IMR-90 (cell line): ENCODE results near the gene ITGAX. TPM values are rescaled to one million over a fixed set of nuclear protein-coding genes. Genes with fewer than 3 reads are reported as not detected.

Source experiments
- ATAC-seq: fragments of 200-7000 bp; cut with Tn5 transposase; 2 replicates; pipeline ENCODE4 v1.9.1; 2020; ENCODE audit warnings: low read depth, mild to moderate bottlenecking, moderate library complexity
- BruUV-seq: library from RNA; stranded (reverse); fragments of 400-500 nt; replicated peaks from 2 replicates; lab custom pipeline; 2021; lab: Mats Ljungman, UMichigan
- CTCF ChIA-PET: fragments of 300-600 bp; formaldehyde crosslinking; extraction: SDS; loops from one replicate; lab custom pipeline; 2021; ENCODE audit warnings: antibody characterized with exemption; lab: Yijun Ruan, JAX
- POLR2A ChIA-PET: fragments of 300-600 bp; sonication (Branson Sonifier 250); formaldehyde crosslinking; loops from one replicate; lab custom pipeline; 2022; ENCODE audit warnings: antibody characterized with exemption; ENCODE audit not compliant: unreplicated experiment; lab: Charles Lee
- DNase-seq: peaks from one replicate; pipeline ENCODE4 v3.0.0; 2013
- H2AFZ ChIP-seq: replicated peaks from 2 replicates; pipeline ENCODE3; 2013; ENCODE audit warnings: low read length, mild to moderate bottlenecking; ENCODE audit not compliant: poor library complexity
- H2AK5ac ChIP-seq: 2 replicates; pipeline ENCODE4 v1.6.1; 2013; ENCODE audit warnings: low read depth, low read length, inconsistent platforms
- H2AK9ac ChIP-seq: replicated peaks from 2 replicates; pipeline ENCODE3; 2013; ENCODE audit warnings: mild to moderate bottlenecking, low read depth, low read length, moderate library complexity; ENCODE audit not compliant: poor library complexity
- H2BK120ac ChIP-seq: 2 replicates; pipeline ENCODE4 v1.6.1; 2013; ENCODE audit warnings: low read depth, low read length, inconsistent platforms
- H2BK15ac ChIP-seq: 3 replicates; pipeline ENCODE4 v1.6.1; 2013; ENCODE audit warnings: low read depth, low read length, inconsistent platforms
- H2BK20ac ChIP-seq: 2 replicates; pipeline ENCODE4 v1.6.1; 2013; ENCODE audit warnings: low read depth, mild to moderate bottlenecking, inconsistent platforms, low read length, moderate library complexity
- H2BK5ac ChIP-seq: 2 replicates; pipeline ENCODE4 v1.6.1; 2013; ENCODE audit warnings: mild to moderate bottlenecking, low read depth, low read length, inconsistent platforms; ENCODE audit not compliant: poor library complexity, severe bottlenecking
- H3K14ac ChIP-seq: replicated peaks from 2 replicates; pipeline ENCODE4 v1.6.1; 2013; ENCODE audit warnings: low read depth, low read length, inconsistent platforms
- H3K18ac ChIP-seq: 2 replicates; pipeline ENCODE4 v1.6.1; 2013; ENCODE audit warnings: low read depth, low read length, control low read depth
- H3K23ac ChIP-seq: 2 replicates; pipeline ENCODE4 v1.6.1; 2013; ENCODE audit warnings: low read depth, low read length, inconsistent platforms
- H3K27ac ChIP-seq: 2 replicates; pipeline ENCODE4 v1.5.1; 2013; ENCODE audit warnings: mild to moderate bottlenecking, control low read depth, low read length; ENCODE audit not compliant: insufficient read depth
- H3K27me3 ChIP-seq: 2 replicates; pipeline ENCODE4 v1.6.1; 2013; ENCODE audit warnings: low read length; ENCODE audit not compliant: control insufficient read depth, insufficient read depth
- H3K36me3 ChIP-seq: 2 replicates; pipeline ENCODE4 v1.6.1; 2013; ENCODE audit warnings: low read length, mixed read lengths; ENCODE audit not compliant: control insufficient read depth, insufficient read depth
- H3K4ac ChIP-seq: 2 replicates; pipeline ENCODE4 v1.6.1; 2013; ENCODE audit warnings: low read depth, low read length, inconsistent platforms
- H3K4me1 ChIP-seq: 2 replicates; pipeline ENCODE4 v1.6.1; 2013; ENCODE audit warnings: low read length, mixed read lengths; ENCODE audit not compliant: control insufficient read depth, insufficient read depth
- H3K4me2 ChIP-seq: 2 replicates; pipeline ENCODE4 v1.6.1; 2013; ENCODE audit warnings: low read depth, mild to moderate bottlenecking, control low read depth, low read length, moderate library complexity
- H3K4me3 ChIP-seq: 2 replicates; pipeline ENCODE4 v1.5.1; 2013; ENCODE audit warnings: low read depth, mild to moderate bottlenecking, control low read depth, low read length, moderate library complexity; ENCODE audit not compliant: insufficient read depth
- H3K56ac ChIP-seq: 2 replicates; pipeline ENCODE4 v1.6.1; 2013; ENCODE audit warnings: low read length, inconsistent platforms; ENCODE audit not compliant: insufficient read depth; ENCODE audit errors: extremely low read depth
- H3K79me1 ChIP-seq, 2 experiments: 2 replicates each; pipeline ENCODE4 v1.6.1; 2013; ENCODE audit warnings: low read length in 2 of 2, inconsistent platforms in 1 of 2, low read depth in 1 of 2
- H3K9ac ChIP-seq: 2 replicates; pipeline ENCODE4 v1.6.1; 2013; ENCODE audit warnings: low read depth, low read length, control low read depth
- H3K9me1 ChIP-seq: 2 replicates; pipeline ENCODE4 v1.6.1; 2013; ENCODE audit warnings: low read length, inconsistent platforms; ENCODE audit not compliant: insufficient read depth
- H3K9me3 ChIP-seq: 2 replicates; pipeline ENCODE4 v1.6.1; 2013; ENCODE audit warnings: low read length; ENCODE audit not compliant: control insufficient read depth, insufficient read depth
- H4K20me1 ChIP-seq: 2 replicates; pipeline ENCODE4 v1.6.1; 2013; ENCODE audit warnings: low read length, inconsistent platforms; ENCODE audit not compliant: insufficient read depth
- H4K5ac ChIP-seq: 2 replicates; pipeline ENCODE4 v1.6.1; 2013; ENCODE audit warnings: mild to moderate bottlenecking, low read depth, low read length, control low read depth
- H4K8ac ChIP-seq, 2 experiments: 2 replicates each; pipeline ENCODE4 v1.6.1; 2013; ENCODE audit warnings: low read depth in 2 of 2, low read length in 2 of 2, control low read depth in 1 of 2, inconsistent platforms in 1 of 2
- H4K91ac ChIP-seq: 2 replicates; pipeline ENCODE4 v1.6.1; 2013; ENCODE audit warnings: low read depth, low read length, inconsistent platforms; ENCODE audit not compliant: insufficient read depth
- RAD21 ChIP-seq: IDR thresholded peaks from 2 replicates; pipeline ENCODE4 v1.6.1; 2012; ENCODE audit warnings: low read length, improper control_type of control experiment
- WGBS, 2 experiments: methylation state at CpG; one replicate each; pipeline versions ENCODE4 v1.1.5 to v1.1.7; 2013; ENCODE audit warnings: missing lambda C conversion rate in 2 of 2; ENCODE audit not compliant: insufficient read length in 1 of 2; ENCODE audit errors: extremely low coverage in 2 of 2; 5-methylcytosine and 5-hydroxymethylcytosine counted together
- dilution Hi-C: fragments of 300-500 bp; cut with HindIII; formaldehyde crosslinking; loops from one replicate; pipeline ENCODE4 v1.14.3; 2018; ENCODE audit warnings: low sequenced_read_pairs; ENCODE audit not compliant: unreplicated experiment
- in situ Hi-C: fragments of 300-500 bp; cut with MboI; formaldehyde crosslinking; loops from 3 replicates; pipeline ENCODE4 v1.14.3; 2019; ENCODE audit warnings: low sequenced_read_pairs, inconsistent platforms, mixed read lengths
- intact Hi-C: fragments of 100-400 bp; cut with micrococcal nuclease; formaldehyde crosslinking; loops from 2 replicates; pipeline ENCODE4 v1.10.0; 2022
- polyA plus RNA-seq, 3 experiments: library from polyadenylated mRNA; depleted of rRNA; stranded (reverse); fragments of >200 nt; gene quantifications; 2 replicates each; pipeline ENCODE4 v1.2.3, GENCODE V29; 2012; ENCODE audit warnings: low replicate concordance in 1 of 3
- total RNA-seq: library from RNA; depleted of rRNA; stranded (reverse); fragments of >200 nt; gene quantifications from 2 replicates; pipeline ENCODE4 v1.2.3, GENCODE V29; 2012

The ITGAX gene
- total and polyA plus RNA-seq, 2 of the 4 experiments (the other 2 are of a cell fraction), result 0.09 to 0.18 TPM

DNA sequence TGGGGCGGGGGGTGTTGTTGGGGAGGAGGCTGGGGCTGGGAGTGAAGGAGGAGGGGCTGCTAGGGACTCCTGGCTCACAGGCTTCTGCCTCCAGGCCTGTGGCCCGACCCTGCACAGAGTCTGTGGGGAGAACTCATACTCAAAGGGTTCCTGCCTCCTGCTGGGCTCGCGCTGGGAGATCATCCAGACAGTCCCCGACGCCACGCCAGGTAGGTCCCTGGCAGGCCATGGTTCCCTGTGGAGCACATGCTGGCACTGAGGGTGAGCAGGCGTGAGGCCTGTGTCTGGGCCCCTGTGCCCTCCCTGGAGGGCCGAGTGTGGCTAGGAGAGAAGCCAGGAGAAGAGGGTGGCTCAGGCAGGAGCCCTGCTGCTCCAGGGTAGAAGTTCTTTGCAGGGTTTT lies 42.7 kb downstream of the ITGAX start:
- no peak overlapping the region for H3K9ac ChIP-seq
- no peaks in the 10 kb centered on the region for H3K79me1 ChIP-seq
- no peak overlapping the region for H3K14ac ChIP-seq
- no peaks in the 10 kb centered on the region for H3K36me3 ChIP-seq
- H4K20me1 ChIP-seq, result no peaks in the 10 kb centered on the region
- no peak overlapping the region for H3K4me2 ChIP-seq
- no peak overlapping the region for H3K4ac ChIP-seq
- H2BK20ac ChIP-seq, result no peak overlapping the region
- no peak overlapping the region for H2BK15ac ChIP-seq
- no peaks in the 10 kb centered on the region for H3K9me1 ChIP-seq
- no peak overlapping the region for H2AFZ ChIP-seq
- dilution Hi-C loops (no loop called here), intact Hi-C loops (loop anchor here (10.0 kb wide), 1 partner anchor 93 kb away; no protein-coding TSS in a partner anchor), in situ Hi-C loops (no loop called here)
- H3K4me3 ChIP-seq, result no peak overlapping the region
- no peak overlapping the region for H3K27ac ChIP-seq
- H3K9me3 ChIP-seq, result no peaks in the 10 kb centered on the region; the same call in 1 of the 2 replicates
- H3K56ac ChIP-seq, result no peak overlapping the region
- ATAC-seq (no peak), DNase-seq (no peak)
- no peak overlapping the region for H2AK5ac ChIP-seq
- ChIA-PET CTCF (no interaction called here), POLR2A (interaction anchor here (0.6 kb wide), 1 partner anchor 12 kb away, joined by 14 read pairs; no protein-coding TSS in a partner anchor)
- BruUV-seq, result no TSS peak
- no CpG with 5 or more reads among the region's 9 CpGs for WGBS, 2 experiments
- H4K91ac ChIP-seq, result no peak overlapping the region
- H3K23ac ChIP-seq, result no peak overlapping the region
- H3K18ac ChIP-seq, result no peak overlapping the region
- no peaks in the 10 kb centered on the region; the same call in 1 of the 2 replicates for H3K27me3 ChIP-seq
- no peak for TF ChIP-seq RAD21
- H4K8ac ChIP-seq, result no peak overlapping the region
- H2BK5ac ChIP-seq, result no peak overlapping the region
- no peak overlapping the region for H2AK9ac ChIP-seq
- H4K5ac ChIP-seq, result no peak overlapping the region
- H3K4me1 ChIP-seq, result no peaks in the 10 kb centered on the region
- H2BK120ac ChIP-seq, result no peak overlapping the region
